H1 (cell line): ENCODE data around the gene PECR. TPM values are rescaled to one million over a fixed set of nuclear protein-coding genes. Genes with fewer than 3 reads are reported as not detected.
A peak's percentile ranks its signal among the peaks of the same experiment; 100 is the strongest.

Experiments used
- CTCF ChIA-PET: fragments of 300-600 bp; sonication (Branson Sonifier 250); formaldehyde crosslinking; loops from one replicate; lab custom pipeline; 2021; ENCODE audit not compliant: partially characterized antibody; lab: Charles Lee
- POLR2A ChIA-PET: fragments of 300-600 bp; sonication (Branson Sonifier 250); formaldehyde crosslinking; loops from one replicate; lab custom pipeline; 2021; ENCODE audit warnings: inconsistent platforms; ENCODE audit not compliant: partially characterized antibody; lab: Charles Lee
- DNase-seq, 2 experiments: peaks; one replicate each; pipeline versions ENCODE4 v3.0.0 to v3.0.0-alpha.2; 2010 to 2022; ENCODE audit warnings: low spot score in 2 of 2, low read depth in 1 of 2, mixed read lengths in 1 of 2
- FAIRE-seq: peaks from 2 replicates; lab custom pipeline; 2011; peaks lifted over from hg19 to GRCh38; lab: Jason Lieb, UNC
- H2AFZ ChIP-seq: 2 replicates; pipeline ENCODE4 v1.8.1; 2012; ENCODE audit warnings: low read length, inconsistent platforms
- H2AK5ac ChIP-seq: 2 replicates; pipeline ENCODE4 v1.6.1; 2013; ENCODE audit warnings: low read depth, low read length
- H2BK120ac ChIP-seq: replicated peaks from 2 replicates; pipeline ENCODE3; 2013; ENCODE audit warnings: low read depth, low read length, inconsistent platforms
- H2BK12ac ChIP-seq: 2 replicates; pipeline ENCODE4 v1.6.1; 2013; ENCODE audit warnings: low read depth, low read length
- H2BK15ac ChIP-seq: 2 replicates; pipeline ENCODE4 v1.6.1; 2013; ENCODE audit warnings: low read length
- H2BK20ac ChIP-seq: 2 replicates; pipeline ENCODE4 v1.6.1; 2013; ENCODE audit warnings: low read length
- H2BK5ac ChIP-seq: 2 replicates; pipeline ENCODE4 v1.6.1; 2013; ENCODE audit warnings: low read depth, low read length
- H3K14ac ChIP-seq: 2 replicates; pipeline ENCODE4 v1.6.1; 2013; ENCODE audit warnings: inconsistent platforms; ENCODE audit not compliant: insufficient read length
- H3K18ac ChIP-seq: 2 replicates; pipeline ENCODE4 v1.6.1; 2013; ENCODE audit warnings: low read length; ENCODE audit errors: extremely low read depth
- H3K23ac ChIP-seq: 2 replicates; pipeline ENCODE4 v1.6.1; 2013; ENCODE audit warnings: inconsistent platforms; ENCODE audit not compliant: insufficient read length
- H3K23me2 ChIP-seq: 2 replicates; pipeline ENCODE4 v1.6.1; 2013; ENCODE audit warnings: low read depth, low read length
- H3K27ac ChIP-seq: 2 replicates; pipeline ENCODE4 v1.6.1; 2011; ENCODE audit warnings: low read depth, low read length, inconsistent platforms
- H3K27me3 ChIP-seq, 4 experiments: replicated peaks in 1 of 4; 1 replicate in 1 of 4; 2 replicates in 3 of 4; pipeline versions ENCODE4 v1.6.1 to v1.8.1; 2011 to 2013; ENCODE audit warnings: low read length in 3 of 4, mild to moderate bottlenecking in 3 of 4, inconsistent platforms in 2 of 4, mixed read lengths in 2 of 4, moderate library complexity in 1 of 4; ENCODE audit not compliant: control insufficient read depth in 3 of 4, insufficient read depth in 3 of 4; ENCODE audit errors: extremely low read depth in 1 of 4
- H3K36me3 ChIP-seq, 4 experiments: 2 replicates each; pipeline versions ENCODE4 v1.6.1 to v1.8.1; 2011 to 2013; ENCODE audit warnings: mild to moderate bottlenecking in 4 of 4, low read length in 3 of 4, moderate library complexity in 2 of 4, control low read depth in 1 of 4, inconsistent platforms in 1 of 4; ENCODE audit not compliant: insufficient read depth in 4 of 4, control insufficient read depth in 2 of 4
- H3K4ac ChIP-seq: replicated peaks from 2 replicates; pipeline ENCODE3; 2013; ENCODE audit warnings: low read length, low read depth, mixed read lengths, inconsistent platforms; ENCODE audit not compliant: insufficient read length
- H3K4me1 ChIP-seq, 4 experiments: replicated peaks in 1 of 4; 1 replicate in 1 of 4; 2 replicates in 3 of 4; pipeline versions ENCODE4 v1.6.1 to v1.8.1; 2011 to 2013; ENCODE audit warnings: low read length in 3 of 4, inconsistent platforms in 2 of 4, mixed read lengths in 1 of 4; ENCODE audit not compliant: insufficient read depth in 4 of 4, control insufficient read depth in 3 of 4
- H3K4me2 ChIP-seq, 2 experiments: 2 replicates each; pipeline versions ENCODE4 v1.6.1 to v1.8.1; 2011 to 2013; ENCODE audit warnings: low read depth in 2 of 2, low read length in 2 of 2, control low read depth in 1 of 2, inconsistent platforms in 1 of 2, mild to moderate bottlenecking in 1 of 2; ENCODE audit not compliant: insufficient read depth in 1 of 2
- H3K4me3 ChIP-seq, 4 experiments: fragments of 200-600, 300-600 bp in 1 of 4; sonication (generic), shearing (Covaris generic), sonication (Bioruptor Twin) in 1 of 4; 2 replicates each; pipeline versions ENCODE4 v1.5.1 to v1.8.1; 2011 to 2016; ENCODE audit warnings: low read length in 4 of 4, low read depth in 3 of 4, control low read depth in 2 of 4, inconsistent platforms in 2 of 4, mild to moderate bottlenecking in 2 of 4, mixed read lengths in 1 of 4, moderate library complexity in 1 of 4; ENCODE audit not compliant: insufficient read depth in 2 of 4; ENCODE audit errors: extremely low read depth in 1 of 4
- H3K56ac ChIP-seq: replicated peaks from 2 replicates; pipeline ENCODE3; 2013; ENCODE audit warnings: low read depth, mild to moderate bottlenecking, mixed read lengths, low read length, inconsistent platforms; ENCODE audit not compliant: insufficient read length
- H3K79me1 ChIP-seq: 2 replicates; pipeline ENCODE4 v1.6.1; 2013; ENCODE audit warnings: low read depth, low read length, control low read depth
- H3K79me2 ChIP-seq, 2 experiments: 2 replicates each; pipeline versions ENCODE4 v1.6.1 to v1.8.1; 2012 to 2013; ENCODE audit warnings: low read length in 2 of 2, mild to moderate bottlenecking in 2 of 2, inconsistent platforms in 1 of 2; ENCODE audit not compliant: insufficient read depth in 2 of 2, control insufficient read depth in 1 of 2
- H3K9ac ChIP-seq, 4 experiments: replicated peaks in 1 of 4; 1 replicate in 1 of 4; 2 replicates in 3 of 4; pipeline versions ENCODE4 v1.6.1 to v1.8.1; 2011 to 2013; ENCODE audit warnings: low read depth in 3 of 4, low read length in 3 of 4, control low read depth in 2 of 4, mild to moderate bottlenecking in 2 of 4, moderate library complexity in 2 of 4, inconsistent platforms in 1 of 4; ENCODE audit errors: extremely low read depth in 1 of 4
- H3K9me3 ChIP-seq, 2 experiments: 2 replicates each; pipeline versions ENCODE4 v1.6.1 to v1.8.1; 2012 to 2013; ENCODE audit warnings: mild to moderate bottlenecking in 2 of 2, moderate library complexity in 2 of 2, control low read depth in 1 of 2, inconsistent platforms in 1 of 2, low read depth in 1 of 2, low read length in 1 of 2, mixed read lengths in 1 of 2; ENCODE audit not compliant: insufficient read depth in 2 of 2
- H4K20me1 ChIP-seq, 2 experiments: replicated peaks in 1 of 2; 2 replicates each; pipeline versions ENCODE3 to v1.8.1; 2011 to 2013; ENCODE audit warnings: inconsistent platforms in 2 of 2, low read length in 2 of 2, mild to moderate bottlenecking in 1 of 2; ENCODE audit not compliant: insufficient read depth in 2 of 2, control insufficient read depth in 1 of 2
- H4K5ac ChIP-seq: 2 replicates; pipeline ENCODE4 v1.6.1; 2013; ENCODE audit warnings: low read length, low read depth, mixed read lengths, inconsistent platforms; ENCODE audit not compliant: insufficient read length
- H4K8ac ChIP-seq: 2 replicates; pipeline ENCODE4 v1.8.0; 2013; ENCODE audit warnings: mild to moderate bottlenecking, moderate library complexity, low read length, inconsistent platforms; ENCODE audit not compliant: insufficient read depth; ENCODE audit errors: extremely low read depth
- H4K91ac ChIP-seq: replicated peaks from 2 replicates; pipeline ENCODE3; 2013; ENCODE audit warnings: low read length, mixed read lengths, inconsistent platforms; ENCODE audit not compliant: insufficient read length
- CTCF ChIP-seq, 3 experiments: IDR thresholded peaks; 1 replicate in 2 of 3; 2 replicates in 1 of 3; pipeline versions ENCODE4 v1.5.1 to v1.6.1; 2011; ENCODE audit warnings: low read length in 3 of 3, mild to moderate bottlenecking in 3 of 3, inconsistent platforms in 2 of 3, low read depth in 1 of 3, moderate library complexity in 1 of 3; ENCODE audit not compliant: insufficient read depth in 1 of 3; ENCODE audit errors: control extremely low read depth in 1 of 3
- JUN ChIP-seq: IDR thresholded peaks from 2 replicates; pipeline ENCODE4 v1.6.1; 2011; ENCODE audit warnings: low read depth, mild to moderate bottlenecking, improper control_type of control experiment, low read length
- KDM1A ChIP-seq: fragments of 200-600, 300-600 bp; sonication (generic); IDR thresholded peaks from 2 replicates; pipeline ENCODE4 v1.7.1; 2016; ENCODE audit warnings: mild to moderate bottlenecking, low read length, borderline replicate concordance
- SAP30 ChIP-seq: fragments of 300-600 bp; sonication (generic); IDR thresholded peaks from 2 replicates; pipeline ENCODE4 v1.7.1; 2012; ENCODE audit warnings: low read length, moderate library complexity, mild to moderate bottlenecking, inconsistent platforms; ENCODE audit not compliant: insufficient read depth, insufficient replicate concordance
- WGBS, 2 experiments: shearing (Covaris generic) in 1 of 2; methylation state at CpG; one replicate each; pipeline versions ENCODE4 v1.1.6 to v1.1.7; 2013 to 2015; ENCODE audit warnings: low lambda C conversion rate in 2 of 2, mixed read lengths in 2 of 2, inconsistent platforms in 1 of 2, low coverage in 1 of 2, missing lambda C conversion rate in 1 of 2; ENCODE audit not compliant: insufficient replicate concordance in 2 of 2, insufficient coverage in 1 of 2, insufficient read length in 1 of 2; ENCODE audit errors: extremely low coverage in 1 of 2, missing lambda C conversion rate in 1 of 2; 5-methylcytosine and 5-hydroxymethylcytosine counted together
- polyA plus RNA-seq, 7 experiments: library from polyadenylated mRNA; depleted of rRNA in 3 of 7; stranded (reverse) in 5 of 7; unstranded in 2 of 7; fragments of >200 nt in 5 of 7; fragments of 200-250 nt in 2 of 7; gene quantifications; 1 replicate in 5 of 7; 2 replicates in 1 of 7; 4 replicates in 1 of 7; pipeline versions ENCODE4 v1.2.1 to v1.2.3, GENCODE V29; 2011 to 2013; ENCODE audit warnings: missing spikeins in 2 of 7, mixed read lengths in 2 of 7
- total RNA-seq: library from RNA; stranded (reverse); fragmentation: NEBNext Ultra II Directional; extraction: Animal tissue kit (Norgen Biotek cat#: 25700); gene quantifications from 2 replicates; pipeline ENCODE4 v1.2.1, GENCODE V29; 2021

The PECR gene
- total and polyA plus RNA-seq, 2 of the 8 experiments (the other 6 are each of a cell fraction or from before 2014, with no cell fraction given) = 15.9 to 19.2 TPM

- WGBS, 2 experiments = 90% methylated on average over 5 of the region's 5 CpGs; no CpG with 5 or more reads in 1 of the 2 experiments
- H2AFZ ChIP-seq = no peak overlapping the region
- H3K79me2 ChIP-seq = no peaks in the 10 kb centered on the region
- H3K4me1 ChIP-seq = no peaks in the 10 kb centered on the region
- H3K79me1 ChIP-seq = no peaks in the 10 kb centered on the region
- H3K18ac ChIP-seq = no peak overlapping the region
- H3K23me2 ChIP-seq = no peaks in the 10 kb centered on the region
- no peak overlapping the region for H2BK20ac ChIP-seq
- H4K8ac ChIP-seq = no peak overlapping the region
- ChIA-PET CTCF (interaction anchor here (1.0 to 2.5 kb wide), 8 partner anchors 12 to 81 kb away, joined by 3 to 10 read pairs (median 6); no protein-coding TSS in a partner anchor), POLR2A (interaction anchor here (1.5 kb wide), 1 partner anchor 53 kb away, joined by 3 read pairs; no protein-coding TSS in a partner anchor)
- H3K36me3 ChIP-seq = peaks cover 0 to 11% (median under 1%) of the 10 kb centered on the region in 4 experiments; a peak in 3 of 8 replicates
- H2AK5ac ChIP-seq = no peak overlapping the region
- TF ChIP-seq JUN (no peak), SAP30 (no peak), CTCF (IDR thresholded peaks at IDR 0.05; ENCODE audit: control extremely low read depth in 1 of 3, insufficient read depth in 1 of 3, low read depth in 1 of 3, low read length in 3 of 3) (peak in 1 of 3 experiments; percentile 16; a peak in 1 of 4 replicates), KDM1A (peak; percentile 34; the same call in 1 of the 2 replicates)
- no peak overlapping the region for H3K4ac ChIP-seq
- no peaks in the 10 kb centered on the region for H4K20me1 ChIP-seq
- no peak overlapping the region for H2BK12ac ChIP-seq
- no peaks in the 10 kb centered on the region for H3K27me3 ChIP-seq
- H3K23ac ChIP-seq = no peak overlapping the region
- H3K4me3 ChIP-seq = no peak overlapping the region
- H3K14ac ChIP-seq = no peak overlapping the region
- no peak overlapping the region for H3K56ac ChIP-seq
- no peaks in the 10 kb centered on the region for H3K9me3 ChIP-seq
- DNase-seq (no peak), FAIRE-seq (no peak)
- H4K5ac ChIP-seq = no peak overlapping the region
- H3K9ac ChIP-seq = no peak overlapping the region
- no peak overlapping the region for H3K27ac ChIP-seq
- H4K91ac ChIP-seq = no peak overlapping the region
- no peak overlapping the region for H2BK5ac ChIP-seq
- H2BK120ac ChIP-seq = no peak overlapping the region
- no peak overlapping the region for H3K4me2 ChIP-seq
- H2BK15ac ChIP-seq = no peak overlapping the region
Observed at GRCh38 chr2:216059233-216059834, 22.3 kb downstream of the PECR start.
